B cell (primary cell): Measurements from ENCODE around the gene OVCH1. TPM values are rescaled to one million over a fixed set of nuclear protein-coding genes. Genes with fewer than 3 reads are reported as not detected.

ENCODE experiments used
- ATAC-seq: fragments of 200-7000 bp; cut with Tn5 transposase; one replicate; pipeline ENCODE4 v1.10.0; 2021; ENCODE audit warnings: low read depth, mild to moderate bottlenecking, moderate number of reproducible peaks, moderate library complexity
- CTCF ChIA-PET: fragments of 350-600 bp; sonication (Branson Sonifier 250); formaldehyde crosslinking; loops from one replicate; lab custom pipeline; 2021; ENCODE audit warnings: antibody characterized with exemption, inconsistent platforms; lab: Charles Lee
- POLR2A ChIA-PET: fragments of 350-600 bp; sonication (Branson Sonifier 250); formaldehyde crosslinking; loops from one replicate; lab custom pipeline; 2021; ENCODE audit warnings: antibody characterized with exemption; lab: Charles Lee
- DNase-seq: peaks from one replicate; pipeline ENCODE4 v3.0.0; 2013
- H2AFZ ChIP-seq: 2 replicates; pipeline ENCODE4 v1.6.1; 2012; ENCODE audit warnings: mild to moderate bottlenecking, low read depth, low read length; ENCODE audit not compliant: insufficient read depth, poor library complexity, severe bottlenecking
- H3K27ac ChIP-seq, 2 donors: 1 replicate in 1 of 2; 2 replicates in 1 of 2; pipeline ENCODE4 v1.5.1; 2012 to 2013; ENCODE audit warnings: low read length in 2 of 2, mild to moderate bottlenecking in 2 of 2, moderate library complexity in 1 of 2
- H3K27me3 ChIP-seq, 4 experiments: fragments of 200-600 bp in 1 of 4; sonication (generic) in 1 of 4; replicated peaks in 1 of 4; 1 replicate in 2 of 4; 2 replicates in 2 of 4; pipeline versions ENCODE4 v1.6.1 to v1.7.0; 2013 to 2016; ENCODE audit warnings: low read length in 3 of 4, mild to moderate bottlenecking in 2 of 4, mixed read lengths in 1 of 4, moderate library complexity in 1 of 4; ENCODE audit not compliant: insufficient read depth in 4 of 4, control insufficient read depth in 3 of 4; ENCODE audit errors: control extremely low read depth in 1 of 4
- H3K36me3 ChIP-seq, 2 experiments: replicated peaks in 1 of 2; 1 replicate in 1 of 2; 2 replicates in 1 of 2; pipeline versions ENCODE4 v1.6.1 to v1.7.1; 2013; ENCODE audit warnings: low read length in 1 of 2; ENCODE audit not compliant: insufficient read depth in 2 of 2, control insufficient read depth in 1 of 2; ENCODE audit errors: control extremely low read depth in 1 of 2, extremely low read depth in 1 of 2
- H3K4me1 ChIP-seq, 2 donors: fragments of 200-600 bp in 1 of 2; sonication (generic) in 1 of 2; 1 replicate in 1 of 2; 2 replicates in 1 of 2; pipeline versions ENCODE4 v1.5.1 to v1.6.1; 2013 to 2017; ENCODE audit warnings: low read length in 2 of 2; ENCODE audit not compliant: control insufficient read depth in 2 of 2, insufficient read depth in 2 of 2
- H3K4me2 ChIP-seq: replicated peaks from 2 replicates; pipeline ENCODE3; 2012; ENCODE audit warnings: mild to moderate bottlenecking, low read depth, low read length; ENCODE audit not compliant: poor library complexity, severe bottlenecking
- H3K4me3 ChIP-seq, 5 experiments: fragments of 200-600 bp in 1 of 5; sonication (generic) in 1 of 5; 1 replicate in 3 of 5; 2 replicates in 2 of 5; pipeline versions ENCODE4 v1.5.1 to v1.7.0; 2011 to 2016; ENCODE audit warnings: low read length in 4 of 5, mild to moderate bottlenecking in 4 of 5, low read depth in 2 of 5, control low read depth in 1 of 5, moderate library complexity in 1 of 5; ENCODE audit not compliant: insufficient read depth in 1 of 5; ENCODE audit errors: control extremely low read depth in 1 of 5, extremely low read depth in 1 of 5
- H3K79me2 ChIP-seq: fragments of 200-600 bp; sonication (generic); one replicate; pipeline ENCODE4 v1.6.0; 2016; ENCODE audit warnings: low read length; ENCODE audit not compliant: control insufficient read depth, insufficient read depth
- H3K9ac ChIP-seq: fragments of 200-600 bp; sonication (generic); 2 replicates; pipeline ENCODE4 v1.6.1; 2017; ENCODE audit warnings: mild to moderate bottlenecking, low read length, moderate library complexity
- H3K9me3 ChIP-seq, 3 donors: one replicate each; pipeline versions ENCODE4 v1.6.1 to v1.7.1; 2013; ENCODE audit warnings: low read length in 2 of 3; ENCODE audit not compliant: control insufficient read depth in 2 of 3, insufficient read depth in 1 of 3; ENCODE audit errors: control extremely low read depth in 1 of 3
- H4K20me1 ChIP-seq: 2 replicates; pipeline ENCODE4 v1.6.0; 2012; ENCODE audit warnings: mild to moderate bottlenecking, low read length; ENCODE audit not compliant: insufficient read depth, control insufficient read depth, poor library complexity, severe bottlenecking
- H3K27ac Mint-ChIP-seq: one replicate; pipeline ENCODE4 v1.8.0; 2021; ENCODE audit warnings: mixed read lengths
- H3K27me3 Mint-ChIP-seq: one replicate; pipeline ENCODE4 v1.8.0; 2021; ENCODE audit warnings: mixed read lengths
- H3K4me1 Mint-ChIP-seq: one replicate; pipeline ENCODE4 v1.8.0; 2021; ENCODE audit warnings: mixed read lengths
- H3K4me3 Mint-ChIP-seq: one replicate; pipeline ENCODE4 v1.8.0; 2021; ENCODE audit warnings: mixed read lengths
- H3K9me3 Mint-ChIP-seq: one replicate; pipeline ENCODE4 v1.8.0; 2022; ENCODE audit warnings: mixed read lengths; ENCODE audit not compliant: insufficient read depth
- EZH2 ChIP-seq: IDR thresholded peaks from 2 replicates; pipeline ENCODE4 v1.6.1; 2012; ENCODE audit warnings: borderline replicate concordance, low read depth, mild to moderate bottlenecking, moderate library complexity, low read length; ENCODE audit not compliant: insufficient read depth, poor library complexity, severe bottlenecking
- WGBS: methylation state at CpG from one replicate; pipeline ENCODE4 v1.1.5; 2013; ENCODE audit warnings: missing lambda C conversion rate; ENCODE audit not compliant: insufficient coverage; 5-methylcytosine and 5-hydroxymethylcytosine counted together
- intact Hi-C: fragments of 100-400 bp; cut with micrococcal nuclease; formaldehyde crosslinking; loops from one replicate; pipeline ENCODE4 v1.10.0; 2022
- polyA plus RNA-seq: library from polyadenylated mRNA; depleted of rRNA; stranded (reverse); fragments of >200 nt; gene quantifications from 2 replicates; pipeline ENCODE4 v1.2.3, GENCODE V29; 2012
- total RNA-seq, 2 donors: library from RNA; stranded (reverse); fragments of 120-200 nt in 1 of 2; gene quantifications; 1 replicate in 1 of 2; 2 replicates in 1 of 2; pipeline versions ENCODE4 v1.2.3 to v1.2.4, GENCODE V29; 2013 to 2022
- TF ChIP-seq, protein P1 (sequence below): fragments of 200-600 bp; IDR thresholded peaks from one replicate; pipeline ENCODE4 v1.8.0; 2022; ENCODE audit warnings: antibody characterized with exemption, mild to moderate bottlenecking

Gene OVCH1
- total and polyA plus RNA-seq, 2 donors (not counting 1 experiment from before 2014, with no cell fraction given) = not detected

DNA sequence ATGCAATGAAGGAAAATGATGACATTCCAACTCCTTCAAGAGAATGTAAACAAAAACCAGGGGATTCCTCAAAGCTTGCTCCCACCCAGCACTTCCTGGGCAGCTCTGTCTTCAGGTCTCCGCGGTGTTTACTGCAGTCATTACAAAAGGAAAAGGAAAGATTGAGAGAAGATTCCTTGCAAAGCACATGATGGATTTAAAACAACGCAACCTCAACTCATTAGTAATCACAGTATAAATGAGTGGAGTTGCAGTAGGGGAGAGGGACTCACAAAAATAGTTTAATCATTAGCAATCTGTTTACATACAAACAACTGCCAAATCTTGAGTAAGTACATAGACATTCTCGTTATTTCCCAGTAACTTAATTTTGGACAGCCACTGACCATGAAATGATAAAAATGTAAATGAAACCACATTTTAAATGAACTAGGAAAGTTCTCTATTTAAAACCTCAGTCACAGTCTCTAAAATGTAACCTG lies 49.7 kb upstream of the OVCH1 start:
- POLR2A ChIA-PET = no interaction called here
- intact Hi-C loops = no loop called here
- Mint-ChIP-seq H3K4me3 (no peak overlapping the region), H3K27ac (no peak overlapping the region), H3K4me1 (no peaks in the 10 kb centered on the region), H3K27me3 (peaks cover 7% of the 10 kb centered on the region), H3K9me3 (no peaks in the 10 kb centered on the region)
- no CpG with 5 or more reads among the region's 4 CpGs for WGBS
- Histone ChIP-seq H4K20me1 (no peaks in the 10 kb centered on the region), H3K27me3 (peaks cover 0 to 4% (median 0%) of the 10 kb centered on the region in 4 experiments), H3K79me2 (no peaks in the 10 kb centered on the region), H3K4me2 (no peak overlapping the region), H3K4me1 (no peaks in the 10 kb centered on the region), H3K9ac (no peak overlapping the region), H3K36me3 (no peaks in the 10 kb centered on the region), H2AFZ (no peak overlapping the region), H3K27ac (no peak overlapping the region), H3K4me3 (no peak overlapping the region), H3K9me3 (no peaks in the 10 kb centered on the region)
- DNase-seq (no peak), ATAC-seq (no peak)
- CTCF ChIA-PET = interaction anchor here (1.0 to 2.0 kb wide), 2 partner anchors 24 to 1260 kb away, joined by 3 to 7 read pairs; no protein-coding TSS in a partner anchor
- no peak for TF ChIP-seq EZH2
- TF ChIP-seq, protein P1, sequence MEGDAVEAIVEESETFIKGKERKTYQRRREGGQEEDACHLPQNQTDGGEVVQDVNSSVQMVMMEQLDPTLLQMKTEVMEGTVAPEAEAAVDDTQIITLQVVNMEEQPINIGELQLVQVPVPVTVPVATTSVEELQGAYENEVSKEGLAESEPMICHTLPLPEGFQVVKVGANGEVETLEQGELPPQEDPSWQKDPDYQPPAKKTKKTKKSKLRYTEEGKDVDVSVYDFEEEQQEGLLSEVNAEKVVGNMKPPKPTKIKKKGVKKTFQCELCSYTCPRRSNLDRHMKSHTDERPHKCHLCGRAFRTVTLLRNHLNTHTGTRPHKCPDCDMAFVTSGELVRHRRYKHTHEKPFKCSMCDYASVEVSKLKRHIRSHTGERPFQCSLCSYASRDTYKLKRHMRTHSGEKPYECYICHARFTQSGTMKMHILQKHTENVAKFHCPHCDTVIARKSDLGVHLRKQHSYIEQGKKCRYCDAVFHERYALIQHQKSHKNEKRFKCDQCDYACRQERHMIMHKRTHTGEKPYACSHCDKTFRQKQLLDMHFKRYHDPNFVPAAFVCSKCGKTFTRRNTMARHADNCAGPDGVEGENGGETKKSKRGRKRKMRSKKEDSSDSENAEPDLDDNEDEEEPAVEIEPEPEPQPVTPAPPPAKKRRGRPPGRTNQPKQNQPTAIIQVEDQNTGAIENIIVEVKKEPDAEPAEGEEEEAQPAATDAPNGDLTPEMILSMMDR = no peak

DNA sequence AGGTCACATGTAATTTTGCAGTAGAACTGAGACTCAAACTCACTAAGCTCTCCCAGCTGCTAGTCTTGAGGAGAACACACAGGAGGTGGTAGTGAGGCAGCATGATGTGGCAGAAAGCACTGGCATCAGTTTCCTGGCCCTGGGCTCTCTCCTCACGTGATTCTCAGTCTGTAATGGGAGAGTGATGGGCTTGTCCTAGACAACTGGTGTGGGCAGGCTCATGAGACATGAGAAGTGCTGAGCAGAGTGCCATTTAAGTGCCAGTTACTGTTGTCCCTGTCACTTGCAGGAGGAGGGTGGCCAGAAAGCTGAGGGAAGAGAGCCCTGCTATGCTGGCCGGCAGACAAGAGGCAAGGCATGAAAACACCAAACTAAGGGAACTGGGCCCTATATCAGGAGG lies 48.5 kb upstream of the OVCH1 start:
- Histone ChIP-seq H3K79me2 (no peaks in the 10 kb centered on the region), H4K20me1 (no peaks in the 10 kb centered on the region), H3K27me3 (peaks cover 0 to 4% (median 0%) of the 10 kb centered on the region in 4 experiments), H3K27ac (no peak overlapping the region), H3K36me3 (no peaks in the 10 kb centered on the region), H3K9ac (no peak overlapping the region), H3K4me1 (no peaks in the 10 kb centered on the region), H3K4me3 (no peak overlapping the region), H3K9me3 (no peaks in the 10 kb centered on the region), H3K4me2 (no peak overlapping the region), H2AFZ (no peak overlapping the region)
- intact Hi-C loops = no loop called here
- Mint-ChIP-seq H3K27ac (no peak overlapping the region), H3K27me3 (peaks cover 7% of the 10 kb centered on the region), H3K9me3 (no peaks in the 10 kb centered on the region), H3K4me1 (no peaks in the 10 kb centered on the region), H3K4me3 (no peak overlapping the region)
- DNase-seq = no peak
- WGBS = 83% methylated on average over 2 of the region's 2 CpGs
- ChIA-PET CTCF (interaction anchor here (0.6 to 2.0 kb wide), 2 partner anchors 232 to 1261 kb away, joined by 4 to 7 read pairs; no protein-coding TSS in a partner anchor), POLR2A (no interaction called here)
- TF ChIP-seq, protein P1 = no peak
- no peak for TF ChIP-seq EZH2
- ATAC-seq = no peak
